H9 (cell line): ENCODE measurements around the gene ARAP2. TPM values are rescaled to one million over a fixed set of nuclear protein-coding genes. Genes with fewer than 3 reads are reported as not detected.

Experiments used
- DNase-seq: peaks from one replicate; pipeline ENCODE4 v3.0.0-alpha.2; 2017
- H2AFZ ChIP-seq: one replicate; pipeline ENCODE4 v1.6.1; 2013; ENCODE audit warnings: mild to moderate bottlenecking, low read length, control low read depth, moderate library complexity
- H2AK5ac ChIP-seq: 2 replicates; pipeline ENCODE4 v1.6.1; 2013; ENCODE audit warnings: low read length, control low read depth, mixed read lengths; ENCODE audit not compliant: insufficient read length
- H2BK120ac ChIP-seq: one replicate; pipeline ENCODE4 v1.6.1; 2013; ENCODE audit warnings: low read depth, mild to moderate bottlenecking, low read length, control low read depth, inconsistent platforms; ENCODE audit not compliant: poor library complexity, severe bottlenecking
- H2BK12ac ChIP-seq: 2 replicates; pipeline ENCODE4 v1.6.1; 2013; ENCODE audit warnings: low read length, control low read depth, mixed read lengths, low read depth; ENCODE audit not compliant: insufficient read length
- H2BK15ac ChIP-seq: 2 replicates; pipeline ENCODE4 v1.6.1; 2013; ENCODE audit warnings: low read depth, low read length, control low read depth
- H2BK20ac ChIP-seq: one replicate; pipeline ENCODE4 v1.6.1; 2013; ENCODE audit warnings: low read depth, mild to moderate bottlenecking, low read length, control low read depth, inconsistent platforms; ENCODE audit not compliant: poor library complexity, severe bottlenecking
- H2BK5ac ChIP-seq: 2 replicates; pipeline ENCODE4 v1.6.1; 2013; ENCODE audit warnings: low read length, control low read depth, mixed read lengths; ENCODE audit not compliant: insufficient read length
- H3K14ac ChIP-seq: 2 replicates; pipeline ENCODE4 v1.6.1; 2013; ENCODE audit warnings: low read length, control low read depth; ENCODE audit not compliant: insufficient read depth
- H3K18ac ChIP-seq: 2 replicates; pipeline ENCODE4 v1.6.1; 2013; ENCODE audit warnings: low read depth, mild to moderate bottlenecking, mixed read lengths, low read length, control low read depth; ENCODE audit not compliant: insufficient read length
- H3K23ac ChIP-seq: 2 replicates; pipeline ENCODE4 v1.6.1; 2013; ENCODE audit warnings: low read length, control low read depth, mixed read lengths, low read depth; ENCODE audit not compliant: insufficient read length
- H3K23me2 ChIP-seq: 2 replicates; pipeline ENCODE4 v1.6.1; 2013; ENCODE audit warnings: low read depth, mild to moderate bottlenecking, mixed read lengths, low read length, control low read depth; ENCODE audit not compliant: insufficient read length, poor library complexity, severe bottlenecking
- H3K27ac ChIP-seq: 2 replicates; pipeline ENCODE4 v1.5.1; 2013; ENCODE audit warnings: low read length, control low read depth, mixed read lengths, low read depth; ENCODE audit not compliant: insufficient read length
- H3K27me3 ChIP-seq: 2 replicates; pipeline ENCODE4 v1.6.1; 2013; ENCODE audit warnings: low read length, control low read depth, inconsistent platforms; ENCODE audit not compliant: insufficient read depth
- H3K4ac ChIP-seq: 2 replicates; pipeline ENCODE4 v1.6.1; 2013; ENCODE audit warnings: low read depth, mild to moderate bottlenecking, control low read depth, inconsistent platforms, low read length, moderate library complexity
- H3K4me1 ChIP-seq: 2 replicates; pipeline ENCODE4 v1.6.1; 2013; ENCODE audit warnings: low read length, control low read depth, inconsistent platforms; ENCODE audit not compliant: insufficient read depth
- H3K4me2 ChIP-seq: 2 replicates; pipeline ENCODE4 v1.6.1; 2013; ENCODE audit warnings: low read length, control low read depth, mixed read lengths; ENCODE audit not compliant: insufficient read length, insufficient read depth
- H3K56ac ChIP-seq: 2 replicates; pipeline ENCODE4 v1.6.1; 2013; ENCODE audit warnings: low read depth, mild to moderate bottlenecking, mixed read lengths, low read length, control low read depth; ENCODE audit not compliant: insufficient read length
- H3K79me1 ChIP-seq: 2 replicates; pipeline ENCODE4 v1.6.1; 2013; ENCODE audit warnings: low read depth, mild to moderate bottlenecking, moderate library complexity, low read length, control low read depth, inconsistent platforms; ENCODE audit not compliant: insufficient read depth, poor library complexity, severe bottlenecking
- H3K79me2 ChIP-seq: 2 replicates; pipeline ENCODE4 v1.6.1; 2013; ENCODE audit warnings: low read length, control low read depth, inconsistent platforms; ENCODE audit not compliant: insufficient read depth
- H3K9ac ChIP-seq: 2 replicates; pipeline ENCODE4 v1.6.1; 2013; ENCODE audit warnings: low read length, control low read depth, mixed read lengths; ENCODE audit not compliant: insufficient read length; ENCODE audit errors: extremely low read depth
- H3K9me3 ChIP-seq: one replicate; pipeline ENCODE4 v1.6.1; 2013; ENCODE audit warnings: low read depth, low read length, inconsistent platforms; ENCODE audit not compliant: control insufficient read depth
- H3T11ph ChIP-seq: one replicate; pipeline ENCODE4 v1.6.1; 2013; ENCODE audit warnings: mild to moderate bottlenecking, low read length, control low read depth, inconsistent platforms
- H4K20me1 ChIP-seq: one replicate; pipeline ENCODE4 v1.6.1; 2013; ENCODE audit not compliant: control insufficient read depth, insufficient read length, insufficient read depth
- H4K5ac ChIP-seq: 2 replicates; pipeline ENCODE4 v1.6.1; 2013; ENCODE audit warnings: low read depth, mild to moderate bottlenecking, mixed read lengths, low read length, control low read depth; ENCODE audit not compliant: insufficient read length
- H4K8ac ChIP-seq: replicated peaks from 2 replicates; pipeline ENCODE4 v1.6.1; 2013; ENCODE audit warnings: low read length, control low read depth, mixed read lengths, low read depth; ENCODE audit not compliant: insufficient read length
- H4K91ac ChIP-seq: 2 replicates; pipeline ENCODE4 v1.6.1; 2013; ENCODE audit warnings: low read depth, mild to moderate bottlenecking, moderate library complexity, mixed read lengths, low read length, control low read depth; ENCODE audit not compliant: insufficient read length
- H3K27ac Mint-ChIP-seq, 3 experiments: 2 replicates in 2 of 3; 3 replicates in 1 of 3; pipeline ENCODE4 v1.8.0; 2020 to 2021; ENCODE audit warnings: mixed read lengths in 3 of 3, mild to moderate bottlenecking in 1 of 3, moderate library complexity in 1 of 3
- H3K27me3 Mint-ChIP-seq: 2 replicates; pipeline ENCODE4 v1.8.0; 2021; ENCODE audit warnings: low read depth, mild to moderate bottlenecking, moderate library complexity, mixed read lengths
- H3K36me3 Mint-ChIP-seq, 3 experiments: 2 replicates in 2 of 3; 3 replicates in 1 of 3; pipeline ENCODE4 v1.8.0; 2020 to 2021; ENCODE audit warnings: low read depth in 3 of 3, mixed read lengths in 3 of 3; ENCODE audit not compliant: insufficient read depth in 1 of 3
- H3K4me1 Mint-ChIP-seq, 2 experiments: 2 replicates each; pipeline ENCODE4 v1.8.0; 2020; ENCODE audit warnings: mixed read lengths in 2 of 2
- H3K4me3 Mint-ChIP-seq, 2 experiments: 2 replicates in 1 of 2; 3 replicates in 1 of 2; pipeline ENCODE4 v1.8.0; 2020 to 2021; ENCODE audit warnings: mild to moderate bottlenecking in 2 of 2, mixed read lengths in 2 of 2, moderate library complexity in 1 of 2
- H3K9me3 Mint-ChIP-seq, 2 experiments: 2 replicates in 1 of 2; 3 replicates in 1 of 2; pipeline ENCODE4 v1.8.0; 2020; ENCODE audit warnings: mild to moderate bottlenecking in 2 of 2, mixed read lengths in 2 of 2, moderate library complexity in 1 of 2
- CTCF ChIP-seq: fragments of 200-600 bp; sonication (generic); conservative IDR thresholded peaks from 3 replicates; pipeline ENCODE4 v1.8.0; 2021; ENCODE audit warnings: antibody characterized with exemption, mild to moderate bottlenecking
- WGBS: extraction: QIAGEN DNeasy Blood & Tissue Kit; methylation state at CpG from one replicate; pipeline ENCODE4 v1.1.7; 2013; ENCODE audit warnings: missing lambda C conversion rate, low lambda C conversion rate, mixed read lengths; ENCODE audit not compliant: insufficient read length; ENCODE audit errors: extremely low coverage; 5-methylcytosine and 5-hydroxymethylcytosine counted together
- total RNA-seq: library from RNA; stranded (reverse); gene quantifications from 2 replicates; pipeline ENCODE4 v1.2.1, GENCODE V29; 2021

The ARAP2 gene
- total RNA-seq, 1 experiment from 2014 or later: 6.3 TPM

GRCh38 chr4:36209941-36210649 lies 34.2 kb downstream of the ARAP2 start:
- no peaks in the 10 kb centered on the region for H3K9me3 ChIP-seq
- H4K91ac ChIP-seq: no peak overlapping the region
- Mint-ChIP-seq H3K4me1 (peaks cover 3 to 9% of the 10 kb centered on the region in 2 experiments; a peak in 3 of 4 replicates), H3K4me3 (no peak overlapping the region), H3K36me3 (no peaks in the 10 kb centered on the region), H3K9me3 (no peaks in the 10 kb centered on the region), H3K27me3 (no peaks in the 10 kb centered on the region), H3K27ac (no peak overlapping the region)
- H3T11ph ChIP-seq: no peak overlapping the region
- H3K23ac ChIP-seq: no peak overlapping the region
- no peaks in the 10 kb centered on the region for H3K79me1 ChIP-seq
- no CpG with 5 or more reads among the region's 7 CpGs for WGBS
- no peaks in the 10 kb centered on the region for H3K4me1 ChIP-seq
- H2BK12ac ChIP-seq: no peak overlapping the region
- H3K79me2 ChIP-seq: no peaks in the 10 kb centered on the region
- no peaks in the 10 kb centered on the region for H4K20me1 ChIP-seq
- DNase-seq: no peak
- no peak overlapping the region for H3K27ac ChIP-seq
- no peak overlapping the region for H2AK5ac ChIP-seq
- no peak overlapping the region for H3K4me2 ChIP-seq
- no peaks in the 10 kb centered on the region for H3K23me2 ChIP-seq
- H3K56ac ChIP-seq: no peak overlapping the region
- no peak overlapping the region for H4K8ac ChIP-seq
- H2BK5ac ChIP-seq: no peak overlapping the region
- TF ChIP-seq CTCF: no peak
- H3K4ac ChIP-seq: no peak overlapping the region
- H2AFZ ChIP-seq: no peak overlapping the region
- H4K5ac ChIP-seq: no peak overlapping the region
- H3K9ac ChIP-seq: no peak overlapping the region
- H2BK15ac ChIP-seq: no peak overlapping the region
- no peak overlapping the region for H2BK20ac ChIP-seq
- no peaks in the 10 kb centered on the region for H3K27me3 ChIP-seq
- H3K14ac ChIP-seq: no peak overlapping the region
- H2BK120ac ChIP-seq: no peak overlapping the region
- no peak overlapping the region for H3K18ac ChIP-seq
